IMR-90 (cell line): ENCODE measurements around the gene PRKCE. TPM values are rescaled to one million over a fixed set of nuclear protein-coding genes. Genes with fewer than 3 reads are reported as not detected.

Experiments
- ATAC-seq: fragments of 200-7000 bp; cut with Tn5 transposase; 2 replicates; pipeline ENCODE4 v1.9.1; 2020; ENCODE audit warnings: low read depth, mild to moderate bottlenecking, moderate library complexity
- BruUV-seq: library from RNA; stranded (reverse); fragments of 400-500 nt; replicated peaks from 2 replicates; lab custom pipeline; 2021; lab: Mats Ljungman, UMichigan
- CTCF ChIA-PET: fragments of 300-600 bp; formaldehyde crosslinking; extraction: SDS; loops from one replicate; lab custom pipeline; 2021; ENCODE audit warnings: antibody characterized with exemption; lab: Yijun Ruan, JAX
- POLR2A ChIA-PET: fragments of 300-600 bp; sonication (Branson Sonifier 250); formaldehyde crosslinking; loops from one replicate; lab custom pipeline; 2022; ENCODE audit warnings: antibody characterized with exemption; ENCODE audit not compliant: unreplicated experiment; lab: Charles Lee
- DNase-seq: peaks from one replicate; pipeline ENCODE4 v3.0.0; 2013
- H2AFZ ChIP-seq: replicated peaks from 2 replicates; pipeline ENCODE3; 2013; ENCODE audit warnings: low read length, mild to moderate bottlenecking; ENCODE audit not compliant: poor library complexity
- H2AK5ac ChIP-seq: 2 replicates; pipeline ENCODE4 v1.6.1; 2013; ENCODE audit warnings: low read depth, low read length, inconsistent platforms
- H2AK9ac ChIP-seq: replicated peaks from 2 replicates; pipeline ENCODE3; 2013; ENCODE audit warnings: mild to moderate bottlenecking, low read depth, low read length, moderate library complexity; ENCODE audit not compliant: poor library complexity
- H2BK120ac ChIP-seq: 2 replicates; pipeline ENCODE4 v1.6.1; 2013; ENCODE audit warnings: low read depth, low read length, inconsistent platforms
- H2BK15ac ChIP-seq: 3 replicates; pipeline ENCODE4 v1.6.1; 2013; ENCODE audit warnings: low read depth, low read length, inconsistent platforms
- H2BK20ac ChIP-seq: 2 replicates; pipeline ENCODE4 v1.6.1; 2013; ENCODE audit warnings: low read depth, mild to moderate bottlenecking, inconsistent platforms, low read length, moderate library complexity
- H2BK5ac ChIP-seq: 2 replicates; pipeline ENCODE4 v1.6.1; 2013; ENCODE audit warnings: mild to moderate bottlenecking, low read depth, low read length, inconsistent platforms; ENCODE audit not compliant: poor library complexity, severe bottlenecking
- H3K14ac ChIP-seq: replicated peaks from 2 replicates; pipeline ENCODE4 v1.6.1; 2013; ENCODE audit warnings: low read depth, low read length, inconsistent platforms
- H3K18ac ChIP-seq: 2 replicates; pipeline ENCODE4 v1.6.1; 2013; ENCODE audit warnings: low read depth, low read length, control low read depth
- H3K23ac ChIP-seq: 2 replicates; pipeline ENCODE4 v1.6.1; 2013; ENCODE audit warnings: low read depth, low read length, inconsistent platforms
- H3K27ac ChIP-seq: 2 replicates; pipeline ENCODE4 v1.5.1; 2013; ENCODE audit warnings: mild to moderate bottlenecking, control low read depth, low read length; ENCODE audit not compliant: insufficient read depth
- H3K27me3 ChIP-seq: 2 replicates; pipeline ENCODE4 v1.6.1; 2013; ENCODE audit warnings: low read length; ENCODE audit not compliant: control insufficient read depth, insufficient read depth
- H3K36me3 ChIP-seq: 2 replicates; pipeline ENCODE4 v1.6.1; 2013; ENCODE audit warnings: low read length, mixed read lengths; ENCODE audit not compliant: control insufficient read depth, insufficient read depth
- H3K4ac ChIP-seq: 2 replicates; pipeline ENCODE4 v1.6.1; 2013; ENCODE audit warnings: low read depth, low read length, inconsistent platforms
- H3K4me1 ChIP-seq: 2 replicates; pipeline ENCODE4 v1.6.1; 2013; ENCODE audit warnings: low read length, mixed read lengths; ENCODE audit not compliant: control insufficient read depth, insufficient read depth
- H3K4me2 ChIP-seq: 2 replicates; pipeline ENCODE4 v1.6.1; 2013; ENCODE audit warnings: low read depth, mild to moderate bottlenecking, control low read depth, low read length, moderate library complexity
- H3K4me3 ChIP-seq: 2 replicates; pipeline ENCODE4 v1.5.1; 2013; ENCODE audit warnings: low read depth, mild to moderate bottlenecking, control low read depth, low read length, moderate library complexity; ENCODE audit not compliant: insufficient read depth
- H3K56ac ChIP-seq: 2 replicates; pipeline ENCODE4 v1.6.1; 2013; ENCODE audit warnings: low read length, inconsistent platforms; ENCODE audit not compliant: insufficient read depth; ENCODE audit errors: extremely low read depth
- H3K79me1 ChIP-seq, 2 experiments: 2 replicates each; pipeline ENCODE4 v1.6.1; 2013; ENCODE audit warnings: low read length in 2 of 2, inconsistent platforms in 1 of 2, low read depth in 1 of 2
- H3K9ac ChIP-seq: 2 replicates; pipeline ENCODE4 v1.6.1; 2013; ENCODE audit warnings: low read depth, low read length, control low read depth
- H3K9me1 ChIP-seq: 2 replicates; pipeline ENCODE4 v1.6.1; 2013; ENCODE audit warnings: low read length, inconsistent platforms; ENCODE audit not compliant: insufficient read depth
- H3K9me3 ChIP-seq: 2 replicates; pipeline ENCODE4 v1.6.1; 2013; ENCODE audit warnings: low read length; ENCODE audit not compliant: control insufficient read depth, insufficient read depth
- H4K20me1 ChIP-seq: 2 replicates; pipeline ENCODE4 v1.6.1; 2013; ENCODE audit warnings: low read length, inconsistent platforms; ENCODE audit not compliant: insufficient read depth
- H4K5ac ChIP-seq: 2 replicates; pipeline ENCODE4 v1.6.1; 2013; ENCODE audit warnings: mild to moderate bottlenecking, low read depth, low read length, control low read depth
- H4K8ac ChIP-seq, 2 experiments: 2 replicates each; pipeline ENCODE4 v1.6.1; 2013; ENCODE audit warnings: low read depth in 2 of 2, low read length in 2 of 2, control low read depth in 1 of 2, inconsistent platforms in 1 of 2
- H4K91ac ChIP-seq: 2 replicates; pipeline ENCODE4 v1.6.1; 2013; ENCODE audit warnings: low read depth, low read length, inconsistent platforms; ENCODE audit not compliant: insufficient read depth
- BHLHE40 ChIP-seq: fragments of 150-350 bp; IDR thresholded peaks from 2 replicates; pipeline ENCODE4 v1.6.1; 2016; ENCODE audit warnings: mild to moderate bottlenecking, low read depth, low read length
- CHD1 ChIP-seq: IDR thresholded peaks from 2 replicates; pipeline ENCODE4 v1.6.1; 2012; ENCODE audit warnings: low read depth, low read length, improper control_type of control experiment
- FOS ChIP-seq: fragments of 150-350 bp; IDR thresholded peaks from 2 replicates; pipeline ENCODE4 v1.6.1; 2016; ENCODE audit warnings: low read depth, low read length
- MAFK ChIP-seq: IDR thresholded peaks from 2 replicates; pipeline ENCODE4 v1.6.1; 2012; ENCODE audit warnings: low read depth, low read length, improper control_type of control experiment
- NFE2L2 ChIP-seq: fragments of 150-350 bp; IDR thresholded peaks from 2 replicates; pipeline ENCODE4 v1.6.1; 2016; ENCODE audit warnings: low read depth, mild to moderate bottlenecking, low read length
- POLR2A ChIP-seq: IDR thresholded peaks from 2 replicates; pipeline ENCODE4 v1.6.1; 2012; ENCODE audit warnings: mild to moderate bottlenecking, low read depth, low read length
- RAD21 ChIP-seq: IDR thresholded peaks from 2 replicates; pipeline ENCODE4 v1.6.1; 2012; ENCODE audit warnings: low read length, improper control_type of control experiment
- SMC3 ChIP-seq: fragments of 150-350 bp; IDR thresholded peaks from 2 replicates; pipeline ENCODE4 v1.6.1; 2016; ENCODE audit warnings: low read depth, mild to moderate bottlenecking, antibody characterized with exemption, low read length, moderate library complexity
- WGBS, 2 experiments: methylation state at CpG; one replicate each; pipeline versions ENCODE4 v1.1.5 to v1.1.7; 2013; ENCODE audit warnings: missing lambda C conversion rate in 2 of 2; ENCODE audit not compliant: insufficient read length in 1 of 2; ENCODE audit errors: extremely low coverage in 2 of 2; 5-methylcytosine and 5-hydroxymethylcytosine counted together
- dilution Hi-C: fragments of 300-500 bp; cut with HindIII; formaldehyde crosslinking; loops from one replicate; pipeline ENCODE4 v1.14.3; 2018; ENCODE audit warnings: low sequenced_read_pairs; ENCODE audit not compliant: unreplicated experiment
- in situ Hi-C: fragments of 300-500 bp; cut with MboI; formaldehyde crosslinking; loops from 3 replicates; pipeline ENCODE4 v1.14.3; 2019; ENCODE audit warnings: low sequenced_read_pairs, inconsistent platforms, mixed read lengths
- intact Hi-C: fragments of 100-400 bp; cut with micrococcal nuclease; formaldehyde crosslinking; loops from 2 replicates; pipeline ENCODE4 v1.10.0; 2022
- polyA plus RNA-seq, 3 experiments: library from polyadenylated mRNA; depleted of rRNA; stranded (reverse); fragments of >200 nt; gene quantifications; 2 replicates each; pipeline ENCODE4 v1.2.3, GENCODE V29; 2012; ENCODE audit warnings: low replicate concordance in 1 of 3
- total RNA-seq: library from RNA; depleted of rRNA; stranded (reverse); fragments of >200 nt; gene quantifications from 2 replicates; pipeline ENCODE4 v1.2.3, GENCODE V29; 2012
- TF ChIP-seq, protein P1 (sequence below): conservative IDR thresholded peaks from 2 replicates; pipeline ENCODE4 v1.5.1; 2012; ENCODE audit warnings: mild to moderate bottlenecking, low read depth, low read length, improper control_type of control experiment
- TF ChIP-seq, protein P2 (sequence below): fragments of 150-350 bp; IDR thresholded peaks from 2 replicates; pipeline ENCODE4 v1.6.1; 2017; ENCODE audit warnings: mild to moderate bottlenecking, antibody characterized with exemption, low read length, low read depth
- TF ChIP-seq, protein P3 (sequence below): fragments of 150-350 bp; IDR thresholded peaks from 2 replicates; pipeline ENCODE4 v1.6.1; 2016; ENCODE audit warnings: low read depth, mild to moderate bottlenecking, low read length, moderate library complexity, borderline replicate concordance

Gene PRKCE
- total and polyA plus RNA-seq, 2 of the 4 experiments (the other 2 are of a cell fraction): 8.1 to 32.4 TPM

- intact Hi-C loops: no loop called here
- Histone ChIP-seq H3K14ac (no peak overlapping the region), H3K18ac (no peak overlapping the region), H3K9ac (no peak overlapping the region), H3K36me3 (no peaks in the 10 kb centered on the region), H3K4me2 (no peak overlapping the region), H3K9me1 (peaks cover 3% of the 10 kb centered on the region), H4K5ac (no peak overlapping the region), H3K27ac (no peak overlapping the region), H2AK9ac (no peak overlapping the region), H3K27me3 (no peaks in the 10 kb centered on the region), H2BK120ac (no peak overlapping the region), H4K8ac (no peak overlapping the region), H4K91ac (no peak overlapping the region), H3K23ac (no peak overlapping the region), H3K79me1 (0 out of 4 replicates have a peak, but pooled peaks cover 0 to 5% of the 10 kb centered on the region in 2 experiments), H4K20me1 (peaks cover 3% of the 10 kb centered on the region; the same call in 1 of the 2 replicates), H3K4ac (no peak overlapping the region), H2BK20ac (no peak overlapping the region), H3K4me1 (no peaks in the 10 kb centered on the region), H3K9me3 (no peaks in the 10 kb centered on the region), H3K56ac (no peak overlapping the region), H2AK5ac (no peak overlapping the region), H2BK5ac (no peak overlapping the region), H3K4me3 (no peak overlapping the region), H2BK15ac (no peak overlapping the region), H2AFZ (no peak overlapping the region)
- TF ChIP-seq, protein P1, sequence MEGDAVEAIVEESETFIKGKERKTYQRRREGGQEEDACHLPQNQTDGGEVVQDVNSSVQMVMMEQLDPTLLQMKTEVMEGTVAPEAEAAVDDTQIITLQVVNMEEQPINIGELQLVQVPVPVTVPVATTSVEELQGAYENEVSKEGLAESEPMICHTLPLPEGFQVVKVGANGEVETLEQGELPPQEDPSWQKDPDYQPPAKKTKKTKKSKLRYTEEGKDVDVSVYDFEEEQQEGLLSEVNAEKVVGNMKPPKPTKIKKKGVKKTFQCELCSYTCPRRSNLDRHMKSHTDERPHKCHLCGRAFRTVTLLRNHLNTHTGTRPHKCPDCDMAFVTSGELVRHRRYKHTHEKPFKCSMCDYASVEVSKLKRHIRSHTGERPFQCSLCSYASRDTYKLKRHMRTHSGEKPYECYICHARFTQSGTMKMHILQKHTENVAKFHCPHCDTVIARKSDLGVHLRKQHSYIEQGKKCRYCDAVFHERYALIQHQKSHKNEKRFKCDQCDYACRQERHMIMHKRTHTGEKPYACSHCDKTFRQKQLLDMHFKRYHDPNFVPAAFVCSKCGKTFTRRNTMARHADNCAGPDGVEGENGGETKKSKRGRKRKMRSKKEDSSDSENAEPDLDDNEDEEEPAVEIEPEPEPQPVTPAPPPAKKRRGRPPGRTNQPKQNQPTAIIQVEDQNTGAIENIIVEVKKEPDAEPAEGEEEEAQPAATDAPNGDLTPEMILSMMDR: no peak
- TF ChIP-seq POLR2A: no peak
- TF ChIP-seq CHD1: no peak
- no peak for TF ChIP-seq NFE2L2
- TF ChIP-seq, protein P2, sequence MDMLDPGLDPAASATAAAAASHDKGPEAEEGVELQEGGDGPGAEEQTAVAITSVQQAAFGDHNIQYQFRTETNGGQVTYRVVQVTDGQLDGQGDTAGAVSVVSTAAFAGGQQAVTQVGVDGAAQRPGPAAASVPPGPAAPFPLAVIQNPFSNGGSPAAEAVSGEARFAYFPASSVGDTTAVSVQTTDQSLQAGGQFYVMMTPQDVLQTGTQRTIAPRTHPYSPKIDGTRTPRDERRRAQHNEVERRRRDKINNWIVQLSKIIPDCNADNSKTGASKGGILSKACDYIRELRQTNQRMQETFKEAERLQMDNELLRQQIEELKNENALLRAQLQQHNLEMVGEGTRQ: no peak
- no peak for TF ChIP-seq BHLHE40
- TF ChIP-seq, protein P3, sequence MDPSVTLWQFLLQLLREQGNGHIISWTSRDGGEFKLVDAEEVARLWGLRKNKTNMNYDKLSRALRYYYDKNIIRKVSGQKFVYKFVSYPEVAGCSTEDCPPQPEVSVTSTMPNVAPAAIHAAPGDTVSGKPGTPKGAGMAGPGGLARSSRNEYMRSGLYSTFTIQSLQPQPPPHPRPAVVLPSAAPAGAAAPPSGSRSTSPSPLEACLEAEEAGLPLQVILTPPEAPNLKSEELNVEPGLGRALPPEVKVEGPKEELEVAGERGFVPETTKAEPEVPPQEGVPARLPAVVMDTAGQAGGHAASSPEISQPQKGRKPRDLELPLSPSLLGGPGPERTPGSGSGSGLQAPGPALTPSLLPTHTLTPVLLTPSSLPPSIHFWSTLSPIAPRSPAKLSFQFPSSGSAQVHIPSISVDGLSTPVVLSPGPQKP: no peak
- TF ChIP-seq SMC3: no peak
- TF ChIP-seq RAD21: no peak
- TF ChIP-seq MAFK: no peak
- TF ChIP-seq FOS: no peak
- in situ Hi-C loops: no loop called here
- CTCF ChIA-PET: no interaction called here
- no TSS peak for BruUV-seq
- dilution Hi-C loops: loop anchor here (25.0 kb wide), 1 partner anchor 288 kb away; no protein-coding TSS in a partner anchor
- DNase-seq: no peak
- POLR2A ChIA-PET: no interaction called here
- WGBS, 2 experiments: no CpG with 5 or more reads among the region's 4 CpGs
- ATAC-seq: no peak
These were observed 273.6 kb downstream of the PRKCE start for GRCh38 chr2:45925026-45925425.
